DMS 273 (cell line): ENCODE measurements around the gene EFHC1.
"Not testable (repeated sequence)": the region's sequence is repeated elsewhere in the genome, so short reads cannot be mapped to it uniquely, and the experiment has no call there.

ENCODE experiments used
- DNase-seq: peaks from one replicate; lab custom pipeline; 2025; ENCODE audit not compliant: unreplicated experiment; lab: John Stamatoyannopoulos, UW

EFHC1 gene

GRCh38 chr6:52435345-52435744 is 15.2 kb downstream of the EFHC1 start:
- peak; percentile 89 for DNase-seq

- no peak for DNase-seq
These were observed 18.8 kb downstream of the EFHC1 start for GRCh38 chr6:52438926-52439325.

GRCh38 chr6:52454556-52454955 is 34.4 kb downstream of the EFHC1 start:
- DNase-seq: no peak

- DNase-seq: no peak
These were observed 37.0 kb downstream of the EFHC1 start for GRCh38 chr6:52457096-52457495.

- DNase-seq: not testable (repeated sequence)
These were observed 41.1 kb downstream of the EFHC1 start for GRCh38 chr6:52461194-52461593.

- no peak for DNase-seq
These were observed 54.0 kb downstream of the EFHC1 start for GRCh38 chr6:52474173-52474572.

GRCh38 chr6:52475307-52475706 is 55.2 kb downstream of the EFHC1 start:
- no peak for DNase-seq

GRCh38 chr6:52482903-52483670 is 62.9 kb downstream of the EFHC1 start:
- DNase-seq: peak; percentile 69

GRCh38 chr6:52483671-52484003 is 63.5 kb downstream of the EFHC1 start:
- no peak for DNase-seq

GRCh38 chr6:52489881-52490280 is 69.7 kb downstream of the EFHC1 start:
- DNase-seq: no peak

GRCh38 chr6:52491203-52492069 is 71.3 kb downstream of the EFHC1 start:
- no peak for DNase-seq

GRCh38 chr6:52493669-52494068 is 73.5 kb downstream of the EFHC1 start:
- no peak for DNase-seq

GRCh38 chr6:52494298-52495072 is 74.3 kb downstream of the EFHC1 start:
- no peak for DNase-seq

GRCh38 chr6:52495922-52496321 is 75.8 kb downstream of the EFHC1 start:
- no peak for DNase-seq

GRCh38 chr6:52496631-52497030 is 76.5 kb downstream of the EFHC1 start:
- DNase-seq: no peak

GRCh38 chr6:52497652-52498408 is 77.7 kb downstream of the EFHC1 start:
- peak; percentile 20 for DNase-seq

- no peak for DNase-seq
These were observed 78.4 kb downstream of the EFHC1 start for GRCh38 chr6:52498538-52499017.

- no peak for DNase-seq
These were observed 78.9 kb downstream of the EFHC1 start for GRCh38 chr6:52499026-52499425.

GRCh38 chr6:52499681-52500236 is 79.6 kb downstream of the EFHC1 start:
- no peak for DNase-seq
